CD4-positive, alpha-beta T cell (primary cell): ENCODE measurements around the gene HCFC1R1. TPM values are rescaled to one million over a fixed set of nuclear protein-coding genes. Genes with fewer than 3 reads are reported as not detected.

Source experiments
- ATAC-seq: fragments of 200-7000 bp; cut with Tn5 transposase; one replicate; pipeline ENCODE4 v1.10.0; 2022; ENCODE audit warnings: mild to moderate bottlenecking; ENCODE audit not compliant: poor library complexity
- CTCF ChIA-PET: fragments of 350-600 bp; sonication (Branson Sonifier 250); formaldehyde crosslinking; loops from one replicate; lab custom pipeline; 2021; ENCODE audit warnings: antibody characterized with exemption, inconsistent platforms; lab: Charles Lee
- POLR2A ChIA-PET: fragments of 350-600 bp; sonication (Branson Sonifier 250); formaldehyde crosslinking; loops from one replicate; lab custom pipeline; 2021; ENCODE audit warnings: antibody characterized with exemption, inconsistent platforms; lab: Charles Lee
- DNase-seq, 14 experiments: peaks; one replicate each; pipeline ENCODE4 v3.0.0-alpha.2; 2013 to 2020; ENCODE audit warnings: mixed read lengths in 2 of 14
- H3K27ac ChIP-seq, 2 donors: one replicate each; pipeline versions ENCODE4 v1.5.1 to v1.7.0; 2013; ENCODE audit warnings: low read length in 2 of 2, low read depth in 1 of 2, mild to moderate bottlenecking in 1 of 2
- H3K27me3 ChIP-seq, 2 experiments: 1 replicate in 1 of 2; 2 replicates in 1 of 2; pipeline versions ENCODE4 v1.6.1 to v1.7.0; 2013; ENCODE audit warnings: low read length in 2 of 2, control low read depth in 1 of 2, mild to moderate bottlenecking in 1 of 2, moderate library complexity in 1 of 2; ENCODE audit not compliant: insufficient read depth in 2 of 2, control insufficient read depth in 1 of 2
- H3K36me3 ChIP-seq: one replicate; pipeline ENCODE4 v1.6.1; 2013; ENCODE audit warnings: low read length, control low read depth; ENCODE audit not compliant: insufficient read depth
- H3K4me1 ChIP-seq: one replicate; pipeline ENCODE4 v1.6.1; 2013; ENCODE audit warnings: low read length, control low read depth; ENCODE audit not compliant: insufficient read depth
- H3K4me3 ChIP-seq: one replicate; pipeline ENCODE4 v1.5.1; 2013; ENCODE audit warnings: mild to moderate bottlenecking, low read length, moderate library complexity
- H3K9me3 ChIP-seq, 2 experiments: 1 replicate in 1 of 2; 2 replicates in 1 of 2; pipeline versions ENCODE4 v1.6.1 to v1.7.0; 2013; ENCODE audit warnings: low read length in 2 of 2, mild to moderate bottlenecking in 2 of 2, control low read depth in 1 of 2, moderate library complexity in 1 of 2; ENCODE audit not compliant: control insufficient read depth in 1 of 2, insufficient read depth in 1 of 2
- H3K27ac Mint-ChIP-seq: one replicate; pipeline ENCODE4 v1.8.0; 2020; ENCODE audit warnings: mixed read lengths
- H3K27me3 Mint-ChIP-seq: one replicate; pipeline ENCODE4 v1.8.0; 2021; ENCODE audit warnings: mixed read lengths
- H3K36me3 Mint-ChIP-seq: one replicate; pipeline ENCODE4 v1.8.0; 2021; ENCODE audit warnings: low read depth, mixed read lengths
- H3K4me1 Mint-ChIP-seq: one replicate; pipeline ENCODE4 v1.8.0; 2021; ENCODE audit warnings: low read depth, mixed read lengths
- H3K4me3 Mint-ChIP-seq: one replicate; pipeline ENCODE4 v1.8.0; 2020; ENCODE audit warnings: mild to moderate bottlenecking, mixed read lengths
- H3K9me3 Mint-ChIP-seq: one replicate; pipeline ENCODE4 v1.8.0; 2020; ENCODE audit warnings: mixed read lengths
- intact Hi-C, 2 experiments: fragments of 100-400 bp; cut with DNase I in 1 of 2; cut with micrococcal nuclease in 1 of 2; formaldehyde crosslinking; loops; one replicate each; pipeline versions ENCODE4 v1.15.1 to v1.9.0; 2023 to 2025; cut with DNase I, micrococcal nuclease
- total RNA-seq, 174 experiments: library from RNA in 2 of 174; stranded (reverse) in 2 of 174; gene quantifications; one replicate each; pipeline ENCODE4 v1.2.3 and lab custom pipeline; 2021 to 2026
- TF ChIP-seq, protein P1 (sequence below): fragments of 200-600 bp; IDR thresholded peaks from one replicate; pipeline ENCODE4 v1.8.0; 2022; ENCODE audit warnings: antibody characterized with exemption, mild to moderate bottlenecking

Gene HCFC1R1
- total RNA-seq, 2 experiments from 2014 or later = 8.9 to 11.0 TPM

DNA sequence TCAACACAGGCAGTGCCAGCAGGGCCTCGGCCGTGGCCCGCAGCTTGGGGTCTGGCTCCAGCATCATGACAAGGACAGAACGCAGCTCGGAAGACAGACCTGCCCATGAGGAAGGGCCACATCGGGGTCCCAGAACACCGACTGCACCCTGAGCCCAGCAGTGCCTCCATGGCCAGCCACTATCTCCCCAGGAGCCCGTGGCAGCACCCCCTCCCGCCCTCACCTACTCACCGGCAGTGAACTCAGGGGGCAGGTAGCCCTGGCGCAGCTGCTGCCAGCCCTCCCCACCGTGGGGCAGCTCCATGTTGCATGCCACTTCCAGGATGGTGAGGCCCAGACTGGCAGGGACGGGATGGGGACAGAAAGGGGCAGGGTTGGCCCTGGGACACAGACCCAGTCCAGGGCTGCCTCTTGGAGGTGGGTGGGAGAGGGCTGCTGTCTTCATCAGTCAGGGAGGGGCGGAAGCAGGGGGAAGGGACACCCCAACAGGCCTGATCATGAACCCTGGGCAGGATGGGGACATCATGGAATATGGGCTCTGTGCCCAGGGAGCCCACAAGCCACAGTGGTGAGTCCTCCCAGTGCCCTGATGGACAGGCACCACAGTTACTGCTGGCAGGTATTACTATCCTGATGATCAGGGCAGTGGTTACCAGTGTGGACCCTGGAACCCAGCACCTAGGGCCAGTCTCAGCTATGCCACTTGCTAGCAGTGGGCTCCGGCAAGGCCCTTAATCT lies 49.3 kb downstream of the HCFC1R1 start:
- Mint-ChIP-seq H3K4me3 (no peak overlapping the region), H3K27ac (no peak overlapping the region), H3K36me3 (no peaks in the 10 kb centered on the region), H3K27me3 (peaks cover 7% of the 10 kb centered on the region), H3K9me3 (no peaks in the 10 kb centered on the region), H3K4me1 (peaks cover 8% of the 10 kb centered on the region)
- Histone ChIP-seq H3K9me3 (peaks cover 0 to 2% of the 10 kb centered on the region in 2 experiments), H3K4me1 (peaks cover 17% of the 10 kb centered on the region), H3K27me3 (peaks cover 0 to 2% of the 10 kb centered on the region in 2 experiments), H3K4me3 (no peak overlapping the region), H3K27ac (no peak overlapping the region), H3K36me3 (no peaks in the 10 kb centered on the region)
- intact Hi-C loops = no loop called here
- DNase-seq (no peak), ATAC-seq (no peak)
- POLR2A ChIA-PET = no interaction called here
- TF ChIP-seq, protein P1, sequence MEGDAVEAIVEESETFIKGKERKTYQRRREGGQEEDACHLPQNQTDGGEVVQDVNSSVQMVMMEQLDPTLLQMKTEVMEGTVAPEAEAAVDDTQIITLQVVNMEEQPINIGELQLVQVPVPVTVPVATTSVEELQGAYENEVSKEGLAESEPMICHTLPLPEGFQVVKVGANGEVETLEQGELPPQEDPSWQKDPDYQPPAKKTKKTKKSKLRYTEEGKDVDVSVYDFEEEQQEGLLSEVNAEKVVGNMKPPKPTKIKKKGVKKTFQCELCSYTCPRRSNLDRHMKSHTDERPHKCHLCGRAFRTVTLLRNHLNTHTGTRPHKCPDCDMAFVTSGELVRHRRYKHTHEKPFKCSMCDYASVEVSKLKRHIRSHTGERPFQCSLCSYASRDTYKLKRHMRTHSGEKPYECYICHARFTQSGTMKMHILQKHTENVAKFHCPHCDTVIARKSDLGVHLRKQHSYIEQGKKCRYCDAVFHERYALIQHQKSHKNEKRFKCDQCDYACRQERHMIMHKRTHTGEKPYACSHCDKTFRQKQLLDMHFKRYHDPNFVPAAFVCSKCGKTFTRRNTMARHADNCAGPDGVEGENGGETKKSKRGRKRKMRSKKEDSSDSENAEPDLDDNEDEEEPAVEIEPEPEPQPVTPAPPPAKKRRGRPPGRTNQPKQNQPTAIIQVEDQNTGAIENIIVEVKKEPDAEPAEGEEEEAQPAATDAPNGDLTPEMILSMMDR = no peak
- CTCF ChIA-PET = no interaction called here

GRCh38 chr16:2973605-2974318 lies 50.0 kb downstream of the HCFC1R1 start:
- no peaks in the 10 kb centered on the region for H3K36me3 Mint-ChIP-seq
- ChIA-PET CTCF (no interaction called here), POLR2A (no interaction called here)

DNA sequence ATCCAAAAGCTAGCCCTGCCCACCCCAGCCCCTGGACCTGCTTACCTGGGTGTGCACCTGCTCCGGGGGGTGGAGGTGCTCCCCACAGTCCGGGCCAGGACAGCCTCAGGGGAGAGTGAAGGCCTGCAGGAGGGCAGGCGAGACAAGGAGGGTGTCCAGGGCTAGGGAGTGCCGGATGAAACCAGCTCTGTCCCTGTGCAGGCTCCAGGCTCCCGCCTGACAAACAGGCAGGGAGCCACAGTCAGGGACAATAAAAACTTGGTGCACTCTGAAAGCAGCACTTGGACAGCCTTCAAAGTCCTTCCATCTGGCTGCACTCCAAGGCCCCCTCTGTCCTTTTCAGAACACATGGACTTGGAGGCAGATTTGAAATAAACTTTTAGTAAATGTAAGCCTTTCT lies 50.6 kb downstream of the HCFC1R1 start:
- TF ChIP-seq, protein P1 = no peak
- Histone ChIP-seq H3K36me3 (no peaks in the 10 kb centered on the region), H3K4me1 (peaks cover 24% of the 10 kb centered on the region), H3K4me3 (no peak overlapping the region), H3K27me3 (peaks cover 8 to 9% of the 10 kb centered on the region in 2 experiments), H3K27ac (no peak overlapping the region), H3K9me3 (peaks cover 0 to 7% of the 10 kb centered on the region in 2 experiments)
- CTCF ChIA-PET = no interaction called here
- ATAC-seq (no peak), DNase-seq (no peak)
- Mint-ChIP-seq H3K9me3 (no peaks in the 10 kb centered on the region), H3K4me1 (peaks cover 16% of the 10 kb centered on the region), H3K4me3 (no peak overlapping the region), H3K36me3 (no peaks in the 10 kb centered on the region), H3K27me3 (peaks cover 15% of the 10 kb centered on the region), H3K27ac (no peak overlapping the region)
- intact Hi-C loops = no loop called here
- POLR2A ChIA-PET = no interaction called here

More at GRCh38 chr16:2973605-2974318, 50.0 kb downstream of the HCFC1R1 start:
- intact Hi-C loops = no loop called here
- peaks cover 17% of the 10 kb centered on the region for H3K4me1 ChIP-seq
- no peaks in the 10 kb centered on the region for H3K36me3 ChIP-seq
- H3K27me3 Mint-ChIP-seq = peaks cover 9% of the 10 kb centered on the region
- H3K4me3 Mint-ChIP-seq = no peak overlapping the region
- no peak overlapping the region for H3K27ac Mint-ChIP-seq
- peaks cover 0 to 2% of the 10 kb centered on the region in 2 experiments for H3K9me3 ChIP-seq
- peaks cover 10% of the 10 kb centered on the region for H3K4me1 Mint-ChIP-seq
- DNase-seq (no peak), ATAC-seq (no peak)
- peaks cover 2% of the 10 kb centered on the region in 2 experiments for H3K27me3 ChIP-seq
- no peak overlapping the region for H3K27ac ChIP-seq
- H3K9me3 Mint-ChIP-seq = no peaks in the 10 kb centered on the region
- TF ChIP-seq, protein P1 = no peak
- H3K4me3 ChIP-seq = no peak overlapping the region

Other genes with a start within 250 kb of the HCFC1R1 start
- 100 to 1,000 TPM; 102 to 103 TPM for gene ELOB, start 246.7 kb downstream of the HCFC1R1 start, total RNA-seq
- gene PRSS33, start 236.4 kb downstream of the HCFC1R1 start, total RNA-seq = not detected
- gene PRSS41, start 225.5 kb downstream of the HCFC1R1 start, total RNA-seq = not detected
- not detected for gene PRSS21, start 206.7 kb downstream of the HCFC1R1 start, total RNA-seq
- gene ZG16B, start 193.6 kb downstream of the HCFC1R1 start, total RNA-seq = not detected
- gene PRSS22, start 165.8 kb downstream of the HCFC1R1 start, total RNA-seq = 1 to 10 TPM in 1 of 2 experiments, under 1 TPM in 1; 0.93 to 1.1 TPM
- gene FLYWCH2, start 140.7 kb downstream of the HCFC1R1 start, total RNA-seq = 1 to 10 TPM; 7.8 to 8.1 TPM
- 10 to 100 TPM; 84.8 to 97.0 TPM for gene FLYWCH1, start 112.0 kb downstream of the HCFC1R1 start, total RNA-seq
- not detected for gene KREMEN2, start 59.7 kb downstream of the HCFC1R1 start, total RNA-seq
- under 1 TPM; 0.39 to 0.44 TPM for gene PAQR4, start 54.6 kb downstream of the HCFC1R1 start, total RNA-seq
- under 1 TPM; 0.47 to 0.60 TPM for gene PKMYT1, start 43.5 kb downstream of the HCFC1R1 start, total RNA-seq
- not detected for gene CLDN9, start 11.0 kb downstream of the HCFC1R1 start, total RNA-seq
- not detected for gene CLDN6, start 5.8 kb downstream of the HCFC1R1 start, total RNA-seq
- gene TNFRSF12A, start 3.6 kb downstream of the HCFC1R1 start, total RNA-seq = 1 to 10 TPM; 1.8 to 1.9 TPM
- 10 to 100 TPM; 12.0 to 12.9 TPM for gene THOC6, start 93 bp upstream of the HCFC1R1 start, total RNA-seq
- gene BICDL2, start 13.0 kb upstream of the HCFC1R1 start, total RNA-seq = not detected
- gene MMP25, start 22.6 kb upstream of the HCFC1R1 start, total RNA-seq = under 1 TPM; 0.42 to 0.80 TPM
- 100 to 1,000 TPM; 378 to 383 TPM for gene IL32, start 41.7 kb upstream of the HCFC1R1 start, total RNA-seq
- gene ZSCAN10, start 75.4 kb upstream of the HCFC1R1 start, total RNA-seq = under 1 TPM; 0.36 to 0.56 TPM
- gene ZNF205, start 88.6 kb upstream of the HCFC1R1 start, total RNA-seq = not detected
- 1 to 10 TPM; 1.6 to 2.2 TPM for gene ZNF213, start 111.1 kb upstream of the HCFC1R1 start, total RNA-seq
- not detected for gene OR1F1, start 164.3 kb upstream of the HCFC1R1 start, total RNA-seq
- 1 to 10 TPM; 7.0 to 7.2 TPM for gene ZNF200, start 211.2 kb upstream of the HCFC1R1 start, total RNA-seq
- gene MEFV, start 232.7 kb upstream of the HCFC1R1 start, total RNA-seq = under 1 TPM; 0.60 to 0.73 TPM